Measurements from ENCODE around the gene RPL35. TPM values are rescaled to one million over a fixed set of nuclear protein-coding genes. Genes with fewer than 3 reads are reported as not detected.

Gene RPL35
- total RNA-seq, 1 donor from 2014 or later, result 1,925 TPM

DNA sequence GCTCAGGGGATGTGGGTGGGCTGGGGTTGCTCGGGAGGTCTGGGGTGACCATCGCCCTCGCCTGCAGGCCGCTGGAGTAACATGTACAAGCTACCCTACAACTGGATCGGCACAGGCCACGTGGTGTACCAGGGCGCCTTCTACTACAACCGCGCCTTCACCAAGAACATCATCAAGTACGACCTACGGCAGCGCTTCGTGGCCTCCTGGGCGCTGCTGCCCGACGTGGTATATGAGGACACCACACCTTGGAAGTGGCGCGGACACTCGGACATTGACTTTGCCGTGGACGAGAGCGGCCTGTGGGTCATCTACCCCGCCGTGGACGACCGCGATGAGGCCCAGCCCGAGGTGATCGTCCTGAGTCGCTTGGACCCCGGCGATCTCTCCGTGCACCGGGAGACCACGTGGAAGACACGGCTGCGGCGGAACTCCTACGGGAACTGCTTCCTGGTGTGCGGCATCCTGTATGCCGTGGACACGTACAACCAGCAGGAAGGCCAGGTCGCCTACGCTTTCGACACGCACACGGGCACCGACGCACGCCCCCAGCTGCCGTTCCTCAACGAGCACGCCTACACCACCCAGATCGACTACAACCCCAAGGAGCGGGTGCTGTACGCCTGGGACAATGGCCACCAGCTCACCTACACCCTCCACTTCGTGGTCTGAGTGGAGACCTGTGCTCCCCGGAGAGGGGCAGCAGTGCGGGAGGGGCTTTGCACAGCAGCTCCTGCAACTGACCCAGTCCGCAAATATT is 51.8 kb downstream of the RPL35 start:
- no peak for DNase-seq (ENCODE audit: extremely low spot score in 2 of 2)
- Histone ChIP-seq H3K4me1 (peaks cover 44% of the 10 kb centered on the region), H3K36me3 (no peaks in the 10 kb centered on the region), H3K27me3 (no peaks in the 10 kb centered on the region), H3K27ac (peak overlapping the region; percentile 75), H3K9me3 (no peaks in the 10 kb centered on the region), H3K4me3 (no peak overlapping the region)
- TF ChIP-seq, protein P1, sequence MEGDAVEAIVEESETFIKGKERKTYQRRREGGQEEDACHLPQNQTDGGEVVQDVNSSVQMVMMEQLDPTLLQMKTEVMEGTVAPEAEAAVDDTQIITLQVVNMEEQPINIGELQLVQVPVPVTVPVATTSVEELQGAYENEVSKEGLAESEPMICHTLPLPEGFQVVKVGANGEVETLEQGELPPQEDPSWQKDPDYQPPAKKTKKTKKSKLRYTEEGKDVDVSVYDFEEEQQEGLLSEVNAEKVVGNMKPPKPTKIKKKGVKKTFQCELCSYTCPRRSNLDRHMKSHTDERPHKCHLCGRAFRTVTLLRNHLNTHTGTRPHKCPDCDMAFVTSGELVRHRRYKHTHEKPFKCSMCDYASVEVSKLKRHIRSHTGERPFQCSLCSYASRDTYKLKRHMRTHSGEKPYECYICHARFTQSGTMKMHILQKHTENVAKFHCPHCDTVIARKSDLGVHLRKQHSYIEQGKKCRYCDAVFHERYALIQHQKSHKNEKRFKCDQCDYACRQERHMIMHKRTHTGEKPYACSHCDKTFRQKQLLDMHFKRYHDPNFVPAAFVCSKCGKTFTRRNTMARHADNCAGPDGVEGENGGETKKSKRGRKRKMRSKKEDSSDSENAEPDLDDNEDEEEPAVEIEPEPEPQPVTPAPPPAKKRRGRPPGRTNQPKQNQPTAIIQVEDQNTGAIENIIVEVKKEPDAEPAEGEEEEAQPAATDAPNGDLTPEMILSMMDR (IDR thresholded peaks at IDR 0.05), result no peak
- TF ChIP-seq POLR2AphosphoS5 (IDR thresholded peaks at IDR 0.05; ENCODE audit: insufficient read depth in 1 of 2, low read depth in 1 of 2), result no peak
- no peak for TF ChIP-seq POLR2A (IDR thresholded peaks at IDR 0.05)
- intact Hi-C loops (cut with DNase I), result no loop called here

DNA sequence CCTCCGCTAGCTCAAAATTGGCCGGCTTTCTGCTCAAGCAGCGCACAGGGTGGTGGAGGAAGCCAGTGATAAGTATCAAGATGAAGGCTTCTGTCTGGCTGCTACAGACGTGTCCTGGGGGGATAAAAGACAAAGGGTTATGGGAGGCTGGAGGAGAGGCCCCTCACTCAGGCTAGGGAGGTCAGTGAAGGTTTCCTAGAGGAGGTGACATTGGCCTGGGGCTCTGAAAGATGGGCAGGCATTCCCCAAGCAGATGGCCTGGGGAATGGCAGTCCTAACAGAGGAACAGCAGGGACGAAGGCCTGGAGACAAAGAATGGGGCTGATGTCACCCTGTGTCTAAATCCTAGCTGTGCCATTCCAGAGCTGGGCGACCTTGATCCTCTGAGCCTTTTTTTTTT is 52.5 kb downstream of the RPL35 start:
- no peak overlapping the region for H3K4me3 ChIP-seq
- no peaks in the 10 kb centered on the region for H3K36me3 ChIP-seq
- H3K9me3 ChIP-seq, result no peaks in the 10 kb centered on the region
- TF ChIP-seq, protein P1 (IDR thresholded peaks at IDR 0.05), result no peak
- no peak for TF ChIP-seq POLR2A (IDR thresholded peaks at IDR 0.05)
- TF ChIP-seq POLR2AphosphoS5 (IDR thresholded peaks at IDR 0.05; ENCODE audit: insufficient read depth in 1 of 2, low read depth in 1 of 2), result no peak
- no peaks in the 10 kb centered on the region for H3K27me3 ChIP-seq
- DNase-seq (ENCODE audit: extremely low spot score in 2 of 2), result no peak
- H3K27ac ChIP-seq, result no peak overlapping the region
- H3K4me1 ChIP-seq, result peaks cover 41% of the 10 kb centered on the region
- intact Hi-C loops (cut with DNase I), result no loop called here

DNA sequence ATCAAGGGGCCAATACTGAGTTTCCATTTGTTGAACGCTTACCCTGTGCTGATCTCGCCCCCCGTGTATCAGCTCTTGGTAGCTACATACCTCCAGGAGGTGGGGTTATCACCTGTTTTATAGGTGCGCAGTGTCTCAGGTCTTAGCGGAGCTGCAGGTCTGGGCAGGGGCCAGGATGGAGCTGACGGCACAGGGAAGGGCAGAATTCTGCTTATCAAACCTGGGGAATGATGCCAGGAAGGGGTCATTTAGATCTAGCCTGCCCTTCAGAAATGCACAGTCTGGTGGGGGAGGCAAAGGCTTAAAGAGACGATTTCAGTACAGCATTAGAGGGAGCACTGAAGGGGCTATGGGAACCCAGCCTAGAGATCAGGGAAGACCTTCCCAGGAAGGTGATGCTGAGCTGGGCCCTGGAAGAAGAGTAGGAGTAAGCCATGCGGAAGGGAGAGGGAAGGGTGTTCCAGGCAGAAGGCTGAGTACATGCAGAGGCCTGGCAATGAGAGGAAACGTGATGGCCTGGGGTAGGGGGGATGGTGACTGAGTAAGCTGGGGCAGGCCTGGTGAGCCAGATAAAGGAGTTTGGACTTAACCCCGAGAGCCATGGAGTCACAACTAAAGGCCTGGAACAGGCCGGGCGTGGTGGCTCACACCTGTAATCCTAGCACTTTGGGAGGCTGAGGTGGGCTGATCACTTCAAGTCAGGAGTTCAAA is 53.4 kb downstream of the RPL35 start:
- Histone ChIP-seq H3K27ac (no peak overlapping the region), H3K36me3 (no peaks in the 10 kb centered on the region), H3K4me1 (peaks cover 33% of the 10 kb centered on the region), H3K4me3 (no peak overlapping the region), H3K9me3 (no peaks in the 10 kb centered on the region), H3K27me3 (no peaks in the 10 kb centered on the region)
- TF ChIP-seq, protein P1 (IDR thresholded peaks at IDR 0.05), result no peak
- TF ChIP-seq POLR2AphosphoS5 (IDR thresholded peaks at IDR 0.05; ENCODE audit: insufficient read depth in 1 of 2, low read depth in 1 of 2), result no peak
- TF ChIP-seq POLR2A (IDR thresholded peaks at IDR 0.05), result no peak
- no peak for DNase-seq (ENCODE audit: extremely low spot score in 2 of 2)
- intact Hi-C loops (cut with DNase I), result no loop called here

Small RNA genes within 50 kb of the gene (small RNA-seq; reads per million reads assigned to genes)
- not detected for gene RNU4-82P

Other genes starting within 250 kb of the RPL35 start
- gene NR6A1, start 90.6 kb downstream of the RPL35 start, total RNA-seq, result 1.2 TPM
- 39.3 TPM for gene OLFML2A, start 84.8 kb downstream of the RPL35 start, total RNA-seq
- not detected for gene WDR38, start 8.5 kb downstream of the RPL35 start, total RNA-seq
- 28.5 TPM for gene ARPC5L, start 173 bp upstream of the RPL35 start, total RNA-seq
- gene GOLGA1, start 79.1 kb upstream of the RPL35 start, total RNA-seq, result 14.7 TPM

Data from vagina (tissue), 2 donors.